ENCODE measurements around the gene C1QTNF4. TPM values are rescaled to one million over a fixed set of nuclear protein-coding genes. Genes with fewer than 3 reads are reported as not detected.

C1QTNF4 gene
- total and polyA plus RNA-seq, 10 of the 15 experiments (the other 5 are each of a cell fraction or from before 2014, with no cell fraction given), result 0.06 TPM; not detected in 9

DNA sequence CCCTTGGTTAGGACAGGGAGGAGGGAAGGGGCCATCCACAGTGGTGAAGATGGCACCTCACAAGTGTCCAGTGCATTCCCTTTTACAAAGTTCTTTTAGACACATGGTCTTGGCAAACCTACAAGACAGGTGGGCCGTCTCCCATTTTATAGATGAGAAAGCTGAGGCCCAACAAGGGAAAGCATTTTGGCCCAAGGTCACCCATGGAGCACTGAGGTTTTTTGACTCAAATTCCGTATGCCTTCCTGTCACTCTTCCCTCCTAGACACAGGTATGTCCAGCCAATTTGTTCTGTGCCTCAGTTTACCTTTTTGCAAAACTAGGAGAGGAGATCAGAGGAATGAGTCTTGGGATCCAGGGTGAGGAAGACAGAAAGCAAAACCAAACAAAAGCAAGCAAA is 1.2 kb downstream of the C1QTNF4 start:
- Histone ChIP-seq H3K4me2 (ENCODE audit: control insufficient read depth, insufficient read depth) (no peak overlapping the region), H3K9ac (ENCODE audit: control insufficient read depth, insufficient read depth, low read length) (no peak overlapping the region), H3K27ac (ENCODE audit: control insufficient read depth, insufficient read depth) (no peak overlapping the region), H3K27me3 (replicated peaks in 1 of 2; ENCODE audit: control insufficient read depth in 2 of 2, insufficient read depth in 2 of 2, low read length in 1 of 2) (peaks cover 3 to 23% of the 10 kb centered on the region in 2 experiments), H4K20me1 (ENCODE audit: control insufficient read depth, insufficient read depth) (no peaks in the 10 kb centered on the region), H3K36me3 (ENCODE audit: control insufficient read depth in 2 of 2, insufficient read depth in 2 of 2, low read length in 1 of 2) (no peaks in the 10 kb centered on the region), H3K9me3 (replicated peaks; ENCODE audit: control insufficient read depth, insufficient read depth, low read length) (no peaks in the 10 kb centered on the region), H3K79me2 (ENCODE audit: control insufficient read depth, insufficient read depth, low read length) (no peaks in the 10 kb centered on the region), H3K4me3 (no peak overlapping the region), H2AFZ (ENCODE audit: control insufficient read depth, low read depth, low read length) (no peak overlapping the region), H3K4me1 (ENCODE audit: control insufficient read depth, insufficient read depth, low read length) (peaks cover 7% of the 10 kb centered on the region)
- 42% methylated on average over 2 of the region's 2 CpGs for WGBS (ENCODE audit: insufficient coverage, insufficient replicate concordance, low lambda C conversion rate, missing lambda C conversion rate)
- in situ Hi-C loops (cut with MboI) (no loop called here), intact Hi-C loops (cut with micrococcal nuclease; ENCODE audit: unreplicated experiment) (no loop called here)
- ChIA-PET SMC1A (ENCODE audit: uncharacterized antibody, unreplicated experiment) (interaction anchor here (0.6 to 1.2 kb wide), 2 partner anchors 95 to 378 kb away, joined by 3 read pairs; no protein-coding TSS in a partner anchor), RAD21 (ENCODE audit: unreplicated experiment) (no interaction called here), CTCF (no interaction called here), POLR2A (no interaction called here)
- ATAC-seq (no peak), FAIRE-seq (no peak), DNase-seq (ENCODE audit: low read depth, low spot score) (no peak)
- TF ChIP-seq KLF5 (IDR thresholded peaks at IDR 0.05; ENCODE audit: partially characterized antibody), result no peak
- no peak for TF ChIP-seq PAX8 (IDR thresholded peaks at IDR 0.05)
- TF ChIP-seq MEF2B (IDR thresholded peaks at IDR 0.05; ENCODE audit: partially characterized antibody, poor library complexity, severe bottlenecking), result no peak
- TF ChIP-seq YBX1 (IDR thresholded peaks at IDR 0.05), result no peak
- no peak for TF ChIP-seq BRCA1 (IDR thresholded peaks at IDR 0.05; ENCODE audit: low read depth, low read length)
- TF ChIP-seq CBFB (IDR thresholded peaks at IDR 0.05; ENCODE audit: low read depth), result no peak
- TF ChIP-seq MXI1 (IDR thresholded peaks at IDR 0.05; ENCODE audit: low read depth, low read length), result no peak
- TF ChIP-seq, protein P1, sequence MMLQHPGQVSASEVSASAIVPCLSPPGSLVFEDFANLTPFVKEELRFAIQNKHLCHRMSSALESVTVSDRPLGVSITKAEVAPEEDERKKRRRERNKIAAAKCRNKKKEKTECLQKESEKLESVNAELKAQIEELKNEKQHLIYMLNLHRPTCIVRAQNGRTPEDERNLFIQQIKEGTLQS (IDR thresholded peaks at IDR 0.05; ENCODE audit: borderline replicate concordance, extremely low read depth, low read depth, low read length), result no peak
- TF ChIP-seq FOXM1 (IDR thresholded peaks at IDR 0.05; ENCODE audit: low read depth, low read length), result no peak
- TF ChIP-seq, protein P2, sequence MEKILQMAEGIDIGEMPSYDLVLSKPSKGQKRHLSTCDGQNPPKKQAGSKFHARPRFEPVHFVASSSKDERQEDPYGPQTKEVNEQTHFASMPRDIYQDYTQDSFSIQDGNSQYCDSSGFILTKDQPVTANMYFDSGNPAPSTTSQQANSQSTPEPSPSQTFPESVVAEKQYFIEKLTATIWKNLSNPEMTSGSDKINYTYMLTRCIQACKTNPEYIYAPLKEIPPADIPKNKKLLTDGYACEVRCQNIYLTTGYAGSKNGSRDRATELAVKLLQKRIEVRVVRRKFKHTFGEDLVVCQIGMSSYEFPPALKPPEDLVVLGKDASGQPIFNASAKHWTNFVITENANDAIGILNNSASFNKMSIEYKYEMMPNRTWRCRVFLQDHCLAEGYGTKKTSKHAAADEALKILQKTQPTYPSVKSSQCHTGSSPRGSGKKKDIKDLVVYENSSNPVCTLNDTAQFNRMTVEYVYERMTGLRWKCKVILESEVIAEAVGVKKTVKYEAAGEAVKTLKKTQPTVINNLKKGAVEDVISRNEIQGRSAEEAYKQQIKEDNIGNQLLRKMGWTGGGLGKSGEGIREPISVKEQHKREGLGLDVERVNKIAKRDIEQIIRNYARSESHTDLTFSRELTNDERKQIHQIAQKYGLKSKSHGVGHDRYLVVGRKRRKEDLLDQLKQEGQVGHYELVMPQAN (conservative IDR thresholded peaks at IDR 0.05), result no peak
- BruUV-seq (replicated peaks), result no TSS peak
